Osteocyte (in vitro differentiated cells): ENCODE measurements around the gene BICD1. TPM values are rescaled to one million over a fixed set of nuclear protein-coding genes. Genes with fewer than 3 reads are reported as not detected.

Experiments used
- DNase-seq: peaks from one replicate; pipeline ENCODE4 v3.0.0; 2021; ENCODE audit warnings: mixed read lengths; ENCODE audit not compliant: unreplicated experiment; ENCODE audit errors: extremely low spot score
- H3K27ac Mint-ChIP-seq: one replicate; pipeline ENCODE4 v1.8.0; 2021; ENCODE audit warnings: mild to moderate bottlenecking, mixed read lengths; ENCODE audit not compliant: unreplicated experiment
- H3K27me3 Mint-ChIP-seq: one replicate; pipeline ENCODE4 v1.8.0; 2021; ENCODE audit warnings: mixed read lengths; ENCODE audit not compliant: unreplicated experiment
- H3K36me3 Mint-ChIP-seq: one replicate; pipeline ENCODE4 v1.8.0; 2021; ENCODE audit warnings: mixed read lengths; ENCODE audit not compliant: unreplicated experiment
- H3K4me1 Mint-ChIP-seq: one replicate; pipeline ENCODE4 v1.8.0; 2021; ENCODE audit warnings: mixed read lengths; ENCODE audit not compliant: unreplicated experiment
- H3K4me3 Mint-ChIP-seq: one replicate; pipeline ENCODE4 v1.8.0; 2021; ENCODE audit warnings: mild to moderate bottlenecking, moderate library complexity, mixed read lengths; ENCODE audit not compliant: unreplicated experiment
- H3K9me3 Mint-ChIP-seq: one replicate; pipeline ENCODE4 v1.8.0; 2021; ENCODE audit warnings: mixed read lengths; ENCODE audit not compliant: unreplicated experiment
- total RNA-seq: library from RNA; stranded (reverse); gene quantifications from 2 replicates; pipeline ENCODE4 v1.2.1, GENCODE V29; 2021
- TF ChIP-seq, protein P1 (sequence below): fragments of 200-600 bp; sonication (generic); IDR thresholded peaks from 2 replicates; pipeline ENCODE4 v1.5.0; 2021; ENCODE audit warnings: antibody characterized with exemption, mild to moderate bottlenecking, moderate library complexity

BICD1 gene
- total RNA-seq, 1 donor from 2014 or later, result 47.6 TPM

- no peak for DNase-seq
- Mint-ChIP-seq H3K9me3 (no peaks in the 10 kb centered on the region), H3K27me3 (no peaks in the 10 kb centered on the region), H3K27ac (no peak overlapping the region), H3K36me3 (peaks cover 2% of the 10 kb centered on the region), H3K4me3 (no peak overlapping the region), H3K4me1 (peaks cover 13% of the 10 kb centered on the region)
- TF ChIP-seq, protein P1, sequence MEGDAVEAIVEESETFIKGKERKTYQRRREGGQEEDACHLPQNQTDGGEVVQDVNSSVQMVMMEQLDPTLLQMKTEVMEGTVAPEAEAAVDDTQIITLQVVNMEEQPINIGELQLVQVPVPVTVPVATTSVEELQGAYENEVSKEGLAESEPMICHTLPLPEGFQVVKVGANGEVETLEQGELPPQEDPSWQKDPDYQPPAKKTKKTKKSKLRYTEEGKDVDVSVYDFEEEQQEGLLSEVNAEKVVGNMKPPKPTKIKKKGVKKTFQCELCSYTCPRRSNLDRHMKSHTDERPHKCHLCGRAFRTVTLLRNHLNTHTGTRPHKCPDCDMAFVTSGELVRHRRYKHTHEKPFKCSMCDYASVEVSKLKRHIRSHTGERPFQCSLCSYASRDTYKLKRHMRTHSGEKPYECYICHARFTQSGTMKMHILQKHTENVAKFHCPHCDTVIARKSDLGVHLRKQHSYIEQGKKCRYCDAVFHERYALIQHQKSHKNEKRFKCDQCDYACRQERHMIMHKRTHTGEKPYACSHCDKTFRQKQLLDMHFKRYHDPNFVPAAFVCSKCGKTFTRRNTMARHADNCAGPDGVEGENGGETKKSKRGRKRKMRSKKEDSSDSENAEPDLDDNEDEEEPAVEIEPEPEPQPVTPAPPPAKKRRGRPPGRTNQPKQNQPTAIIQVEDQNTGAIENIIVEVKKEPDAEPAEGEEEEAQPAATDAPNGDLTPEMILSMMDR, result no peak
Observed at GRCh38 chr12:32124637-32125036, 18.0 kb downstream of the BICD1 start.

- H3K36me3 Mint-ChIP-seq, result peaks cover 5% of the 10 kb centered on the region
- H3K27me3 Mint-ChIP-seq, result no peaks in the 10 kb centered on the region
- H3K4me3 Mint-ChIP-seq, result no peak overlapping the region
- peaks cover 5% of the 10 kb centered on the region for H3K4me1 Mint-ChIP-seq
- no peaks in the 10 kb centered on the region for H3K9me3 Mint-ChIP-seq
- TF ChIP-seq, protein P1, result no peak
- H3K27ac Mint-ChIP-seq, result no peak overlapping the region
- DNase-seq, result no peak
Observed at GRCh38 chr12:32125455-32126084, 18.9 kb downstream of the BICD1 start.

DNA sequence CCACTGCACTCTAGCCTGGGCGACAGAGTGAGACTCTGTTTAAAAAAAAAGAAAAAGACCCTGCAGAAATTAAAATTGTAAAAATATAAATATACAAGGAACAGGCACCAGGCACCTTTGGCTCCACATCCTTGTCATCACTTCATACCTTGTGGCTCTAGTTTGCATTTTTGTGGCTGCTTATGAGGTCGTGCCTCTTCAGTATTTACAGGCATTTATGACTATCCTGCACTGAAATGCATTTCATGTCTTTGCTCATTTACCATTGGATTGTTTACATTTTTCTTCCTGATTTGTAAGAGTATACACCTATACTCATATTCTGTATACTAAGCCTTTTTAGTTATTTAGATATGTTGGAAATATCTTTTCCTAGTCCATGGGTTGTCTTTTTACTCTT lies 20.1 kb downstream of the BICD1 start:
- H3K4me1 Mint-ChIP-seq, result peaks cover 4% of the 10 kb centered on the region
- no peak overlapping the region for H3K4me3 Mint-ChIP-seq
- no peaks in the 10 kb centered on the region for H3K9me3 Mint-ChIP-seq
- TF ChIP-seq, protein P1, result no peak
- no peaks in the 10 kb centered on the region for H3K27me3 Mint-ChIP-seq
- peaks cover 5% of the 10 kb centered on the region for H3K36me3 Mint-ChIP-seq
- H3K27ac Mint-ChIP-seq, result no peak overlapping the region
- no peak for DNase-seq

GRCh38 chr12:32131666-32132065 lies 25.0 kb downstream of the BICD1 start:
- DNase-seq, result no peak
- Mint-ChIP-seq H3K4me3 (no peak overlapping the region), H3K27ac (no peak overlapping the region), H3K4me1 (peaks cover 8% of the 10 kb centered on the region), H3K9me3 (no peaks in the 10 kb centered on the region), H3K27me3 (no peaks in the 10 kb centered on the region), H3K36me3 (peaks cover 5% of the 10 kb centered on the region)
- TF ChIP-seq, protein P1, result no peak

DNA sequence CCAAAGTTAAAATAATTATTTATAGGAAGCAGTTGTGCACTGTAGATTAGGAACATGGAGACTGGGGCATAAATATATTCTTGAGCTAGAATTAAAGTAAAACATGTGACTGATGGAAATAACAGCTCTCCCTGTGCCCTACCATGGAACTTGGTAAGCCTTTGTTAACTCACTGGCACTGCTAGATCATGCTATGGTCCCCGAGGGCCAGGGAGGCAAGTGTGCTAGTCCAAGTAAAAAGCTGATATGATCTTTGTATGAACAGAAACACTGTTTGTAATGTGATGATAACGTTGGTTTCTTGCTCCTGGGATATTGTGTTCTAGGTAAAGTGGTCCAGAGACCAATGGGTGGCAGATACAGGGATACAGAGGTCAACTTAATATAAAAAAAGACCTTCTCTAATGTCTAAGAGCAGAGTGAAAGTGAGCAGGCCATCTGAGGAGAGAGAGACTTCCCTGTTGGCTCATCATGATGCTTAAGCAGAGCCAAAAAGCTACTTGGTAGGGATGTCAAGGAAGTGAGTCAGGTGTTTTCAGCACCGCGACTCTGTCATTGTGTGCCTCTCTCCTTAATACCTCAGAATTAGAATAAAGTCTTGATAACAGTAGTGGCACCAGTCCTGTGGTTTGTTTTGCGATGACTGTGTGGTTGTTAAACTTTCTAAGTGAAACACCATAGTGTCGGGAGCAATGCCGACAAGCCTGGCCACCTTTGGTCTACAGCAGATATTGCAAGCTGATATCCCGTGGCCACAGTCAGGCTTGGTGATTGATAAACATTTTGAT lies 27.6 kb downstream of the BICD1 start:
- Mint-ChIP-seq H3K4me1 (peaks cover 8% of the 10 kb centered on the region), H3K4me3 (no peak overlapping the region), H3K9me3 (no peaks in the 10 kb centered on the region), H3K27me3 (no peaks in the 10 kb centered on the region), H3K27ac (no peak overlapping the region), H3K36me3 (peaks cover 5% of the 10 kb centered on the region)
- TF ChIP-seq, protein P1, result no peak
- DNase-seq, result no peak
